Gastrocnemius medialis (tissue), 4 donors: ENCODE data around the gene ACY1. TPM values are rescaled to one million over a fixed set of nuclear protein-coding genes. Genes with fewer than 3 reads are reported as not detected.
A peak's percentile ranks its signal among the peaks of the same experiment; 100 is the strongest.

ENCODE experiments used
- ATAC-seq, 2 donors: fragments of 150-250 bp; one replicate each; pipeline ENCODE4 v1.9.1; 2016
- DNase-seq, 2 donors: peaks; one replicate each; pipeline ENCODE4 v3.0.0-alpha.2; 2019
- H3K27ac ChIP-seq, 4 donors: fragments of 200-600 bp; sonication (generic); 1 replicate in 1 of 4; 2 replicates in 3 of 4; pipeline ENCODE4 v1.5.1; 2016 to 2018; ENCODE audit warnings: mild to moderate bottlenecking in 2 of 4, moderate library complexity in 1 of 4
- H3K27me3 ChIP-seq, 3 donors: fragments of 200-600 bp; sonication (generic) in 2 of 3; 1 replicate in 1 of 3; 2 replicates in 2 of 3; pipeline versions ENCODE4 v1.5.1 to v1.6.0; 2016 to 2019; ENCODE audit warnings: mild to moderate bottlenecking in 1 of 3, moderate library complexity in 1 of 3
- H3K36me3 ChIP-seq, 2 donors: fragments of 200-600 bp; sonication (generic) in 1 of 2; one replicate each; pipeline ENCODE4 v1.5.1; 2017 to 2018
- H3K4me1 ChIP-seq, 2 donors: fragments of 200-600 bp; sonication (generic) in 1 of 2; one replicate each; pipeline ENCODE4 v1.5.1; 2016 to 2017; ENCODE audit warnings: mild to moderate bottlenecking in 2 of 2
- H3K4me3 ChIP-seq, 4 donors: fragments of 200-600 bp; sonication (generic) in 3 of 4; 1 replicate in 1 of 4; 2 replicates in 3 of 4; pipeline ENCODE4 v1.5.1; 2016 to 2019; ENCODE audit warnings: mild to moderate bottlenecking in 2 of 4
- H3K9me3 ChIP-seq, 3 donors: fragments of 200-600 bp; sonication (generic) in 2 of 3; 1 replicate in 1 of 3; 2 replicates in 2 of 3; pipeline ENCODE4 v1.5.1; 2016 to 2019
- CTCF ChIP-seq, 5 experiments: fragments of 450-650 bp in 3 of 5; fragments of 200-600 bp in 2 of 5; sonication (generic) in 2 of 5; IDR thresholded peaks in 4 of 5; conservative IDR thresholded peaks in 1 of 5; 1 replicate in 4 of 5; 2 replicates in 1 of 5; pipeline ENCODE4 v1.5.1; 2016 to 2019; ENCODE audit warnings: antibody characterized with exemption in 5 of 5, mild to moderate bottlenecking in 3 of 5, moderate library complexity in 3 of 5
- POLR2A ChIP-seq, 2 donors: fragments of 450-650 bp; IDR thresholded peaks; one replicate each; pipeline ENCODE4 v1.6.1; 2017; ENCODE audit warnings: antibody characterized with exemption in 2 of 2, mild to moderate bottlenecking in 2 of 2, moderate library complexity in 2 of 2
- in situ Hi-C, 4 donors: fragments of 200-750 bp; cut with MboI; loops; one replicate each; pipeline versions ENCODE4 v1.15.0 to v1.8.0; 2017; ENCODE audit warnings: low sequenced_read_pairs in 4 of 4
- intact Hi-C: fragments of 100-400 bp; cut with DNase I; formaldehyde crosslinking; loops from one replicate; pipeline ENCODE4 v1.15.1; 2023; ENCODE audit warnings: low total_unique reads
- total RNA-seq, 4 donors: library from RNA; depleted of rRNA; stranded (reverse); fragments of >200 nt; gene quantifications; one replicate each; pipeline versions ENCODE4 v1.1.0 to v1.2.3, GENCODE V29; 2016

The ACY1 gene
- total RNA-seq, 4 donors from 2014 or later, result 33.5 to 79.3 (median 43.2) TPM

- TF ChIP-seq POLR2A (IDR thresholded peaks at IDR 0.05) (no peak), CTCF (IDR thresholded peaks at IDR 0.05 in 4 of 5, conservative IDR thresholded peaks at IDR 0.05 in 1 of 5) (no peak)
- no peak for ATAC-seq
Observed at GRCh38 chr3:51998774-51999173, 15.4 kb downstream of the ACY1 start.

GRCh38 chr3:51999846-52000245, 16.5 kb downstream of the ACY1 start:
- peaks cover 0 to under 1% of the 10 kb centered on the region in 2 donors for H3K36me3 ChIP-seq
- ATAC-seq, result no peak
- H3K9me3 ChIP-seq, result no peaks in the 10 kb centered on the region
- in situ Hi-C loops, result loop anchor here (5.0 to 10.0 kb wide), 5 partner anchors 52 to 142 kb away; partner anchors contain the start of genes DUSP7 (in 3 of the 4), PARP3 (in 2 of the 4) and RRP9 (in 2 of the 4)
- H3K27me3 ChIP-seq, result no peaks in the 10 kb centered on the region
- TF ChIP-seq POLR2A (IDR thresholded peaks at IDR 0.05), result no peak
- no peak for TF ChIP-seq CTCF (IDR thresholded peaks at IDR 0.05 in 4 of 5, conservative IDR thresholded peaks at IDR 0.05 in 1 of 5)
- peaks cover 11 to 18% of the 10 kb centered on the region in 2 donors for H3K4me1 ChIP-seq
- intact Hi-C loops, result loop anchor here (5.0 to 10.0 kb wide), 2 partner anchors 72 to 335 kb away; no protein-coding TSS in a partner anchor
- no peak for DNase-seq
- H3K4me3 ChIP-seq, result no peak overlapping the region
- no peak overlapping the region for H3K27ac ChIP-seq

More at GRCh38 chr3:51998774-51999173, 15.4 kb downstream of the ACY1 start:
- H3K27ac ChIP-seq, result no peak overlapping the region
- no peak overlapping the region for H3K4me3 ChIP-seq
- intact Hi-C loops (loop anchor here (5.0 kb wide), 1 partner anchor 74 kb away; no protein-coding TSS in a partner anchor), in situ Hi-C loops (loop anchor here in 2 of 4 donors (10.0 kb wide), 1 partner anchor 54 kb away; the partner anchor contains the start of genes PARP3 (in 2 of the 2) and RRP9 (in 2 of the 2))
- H3K27me3 ChIP-seq, result no peaks in the 10 kb centered on the region
- H3K9me3 ChIP-seq, result no peaks in the 10 kb centered on the region
- peaks cover 0 to 11% of the 10 kb centered on the region in 2 donors for H3K36me3 ChIP-seq
- no peak for DNase-seq
- peaks cover 15 to 20% of the 10 kb centered on the region in 2 donors for H3K4me1 ChIP-seq

DNA sequence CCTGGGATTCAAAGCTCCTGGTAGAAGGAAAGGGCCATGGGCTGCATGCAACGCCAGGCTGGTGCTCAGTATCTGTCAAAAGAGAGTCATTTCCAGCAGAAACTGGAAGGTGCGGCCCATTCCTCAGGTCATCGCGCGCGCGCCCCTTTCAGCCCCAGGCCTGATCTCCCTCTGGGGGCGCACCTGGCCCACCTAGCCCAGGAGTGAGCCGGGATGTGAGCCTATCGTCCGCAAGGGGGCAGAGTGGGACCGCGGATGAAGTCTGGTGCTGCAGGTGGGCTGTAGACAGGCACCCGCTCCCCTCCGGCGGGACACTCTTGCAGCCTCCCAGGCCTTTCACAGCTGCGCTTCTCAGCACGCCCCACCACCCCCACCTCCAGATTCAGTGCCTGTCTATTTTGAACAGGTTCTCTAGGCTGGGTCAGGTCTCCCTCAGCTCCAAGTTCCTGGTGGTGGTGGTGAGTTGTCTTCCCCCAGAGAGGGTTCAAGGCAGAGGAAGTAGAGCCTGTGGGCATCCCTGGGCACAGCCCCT, 18.2 kb downstream of the ACY1 start:
- Histone ChIP-seq H3K4me3 (no peak overlapping the region), H3K36me3 (no peaks in the 10 kb centered on the region), H3K4me1 (peaks cover 21 to 29% of the 10 kb centered on the region in 2 donors), H3K9me3 (no peaks in the 10 kb centered on the region), H3K27ac (no peak overlapping the region), H3K27me3 (no peaks in the 10 kb centered on the region)
- in situ Hi-C loops (loop anchor here (5.0 to 10.0 kb wide), 4 partner anchors 51 to 141 kb away; partner anchors contain the start of gene DUSP7 (in 3 of the 4)), intact Hi-C loops (loop anchor here (1.0 to 10.0 kb wide), 4 partner anchors 52 to 333 kb away; no protein-coding TSS in a partner anchor)
- ATAC-seq (peak; percentile 55 to 78), DNase-seq (peak; percentile 40 to 73)
- TF ChIP-seq POLR2A (IDR thresholded peaks at IDR 0.05), result no peak
- peak; percentile 86 to 98 (median 97) for TF ChIP-seq CTCF (IDR thresholded peaks at IDR 0.05 in 4 of 5, conservative IDR thresholded peaks at IDR 0.05 in 1 of 5)

DNA sequence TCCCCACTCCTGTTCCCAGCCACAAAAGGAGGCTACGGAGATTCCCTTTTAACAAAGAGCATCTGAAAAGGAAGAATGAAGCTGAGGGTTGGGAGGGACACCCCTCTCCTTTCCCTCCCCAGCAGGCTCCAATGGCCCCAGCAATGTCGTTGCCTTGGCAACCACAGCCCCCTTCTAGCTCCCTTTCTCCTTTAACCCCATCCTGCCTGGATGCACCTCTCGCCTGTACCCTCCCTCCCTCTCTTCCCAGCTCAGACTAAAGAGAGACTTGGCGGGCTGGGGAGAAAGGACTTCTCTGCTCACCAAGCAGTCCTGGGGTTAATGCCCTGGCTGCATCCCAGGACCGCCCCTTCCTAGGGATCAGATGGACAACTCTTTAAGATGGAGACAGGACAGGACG, 19.4 kb downstream of the ACY1 start:
- no peak for DNase-seq

More for the DNA sequence above, 19.4 kb downstream of the ACY1 start:
- TF ChIP-seq CTCF (IDR thresholded peaks at IDR 0.05 in 4 of 5, conservative IDR thresholded peaks at IDR 0.05 in 1 of 5) (no peak), POLR2A (IDR thresholded peaks at IDR 0.05) (no peak)
- Histone ChIP-seq H3K27me3 (no peaks in the 10 kb centered on the region), H3K36me3 (no peaks in the 10 kb centered on the region), H3K9me3 (no peaks in the 10 kb centered on the region), H3K4me1 (peaks cover 34 to 41% of the 10 kb centered on the region in 2 donors), H3K4me3 (no peak overlapping the region), H3K27ac (no peak overlapping the region)
- no peak for ATAC-seq
- intact Hi-C loops, result loop anchor here (10.0 kb wide), 1 partner anchor 332 kb away; no protein-coding TSS in a partner anchor
- in situ Hi-C loops, result loop anchor here (5.0 to 10.0 kb wide), 4 partner anchors 50 to 140 kb away; partner anchors contain the start of gene DUSP7 (in 3 of the 4)
